HCEC 1CT (cell line): ENCODE data around the gene THADA.

Experiments used
- DNase-seq: peaks from one replicate; pipeline ENCODE4 v3.0.0-alpha.2; 2017

Gene THADA

DNA sequence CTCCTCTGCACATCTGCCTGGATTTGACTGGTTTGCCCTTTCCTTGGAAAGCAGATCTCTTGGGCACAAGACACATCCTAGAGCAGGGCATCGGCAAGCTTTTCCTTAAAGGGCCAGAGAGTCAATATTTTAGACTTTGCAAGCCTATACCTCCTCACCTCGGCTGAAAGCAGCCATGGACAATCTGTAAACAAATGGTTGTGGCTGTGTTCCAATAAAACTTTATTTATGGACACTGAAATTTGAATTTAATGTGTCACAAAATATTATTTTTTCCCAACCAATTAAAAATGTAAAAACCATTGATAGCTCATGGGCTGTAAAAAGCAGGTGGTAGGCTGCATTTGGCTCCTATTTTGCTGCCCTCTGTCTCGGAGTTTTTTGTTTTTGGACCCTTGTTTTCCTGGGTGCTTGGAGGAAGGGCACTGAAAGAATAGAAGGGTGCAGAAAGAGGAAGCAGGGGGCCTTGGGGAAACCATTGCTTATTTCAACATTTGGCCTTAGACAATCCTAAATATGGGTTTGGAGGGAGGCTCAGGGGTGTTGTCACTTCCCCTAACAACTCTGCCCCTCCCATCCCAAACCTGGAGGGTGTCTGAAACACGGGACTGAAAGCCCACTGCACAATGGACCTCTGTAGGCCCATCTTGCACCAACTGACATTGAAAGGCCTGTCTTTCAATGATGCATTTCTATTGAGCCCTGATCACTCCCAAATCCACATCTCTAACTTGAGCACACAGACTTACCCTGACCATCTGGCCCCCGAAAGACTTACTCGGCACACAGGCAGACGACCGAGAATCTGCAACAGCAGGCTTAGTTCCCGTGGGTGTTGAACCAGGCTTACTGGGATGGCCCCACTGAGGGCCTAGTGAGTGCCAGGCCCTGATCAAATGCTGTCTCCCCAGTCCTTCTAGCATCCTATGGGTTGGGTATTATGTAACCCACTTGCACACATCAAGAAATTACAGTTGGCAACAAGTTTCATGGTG lies 362.3 kb downstream of the THADA start:
- DNase-seq = no peak

DNA sequence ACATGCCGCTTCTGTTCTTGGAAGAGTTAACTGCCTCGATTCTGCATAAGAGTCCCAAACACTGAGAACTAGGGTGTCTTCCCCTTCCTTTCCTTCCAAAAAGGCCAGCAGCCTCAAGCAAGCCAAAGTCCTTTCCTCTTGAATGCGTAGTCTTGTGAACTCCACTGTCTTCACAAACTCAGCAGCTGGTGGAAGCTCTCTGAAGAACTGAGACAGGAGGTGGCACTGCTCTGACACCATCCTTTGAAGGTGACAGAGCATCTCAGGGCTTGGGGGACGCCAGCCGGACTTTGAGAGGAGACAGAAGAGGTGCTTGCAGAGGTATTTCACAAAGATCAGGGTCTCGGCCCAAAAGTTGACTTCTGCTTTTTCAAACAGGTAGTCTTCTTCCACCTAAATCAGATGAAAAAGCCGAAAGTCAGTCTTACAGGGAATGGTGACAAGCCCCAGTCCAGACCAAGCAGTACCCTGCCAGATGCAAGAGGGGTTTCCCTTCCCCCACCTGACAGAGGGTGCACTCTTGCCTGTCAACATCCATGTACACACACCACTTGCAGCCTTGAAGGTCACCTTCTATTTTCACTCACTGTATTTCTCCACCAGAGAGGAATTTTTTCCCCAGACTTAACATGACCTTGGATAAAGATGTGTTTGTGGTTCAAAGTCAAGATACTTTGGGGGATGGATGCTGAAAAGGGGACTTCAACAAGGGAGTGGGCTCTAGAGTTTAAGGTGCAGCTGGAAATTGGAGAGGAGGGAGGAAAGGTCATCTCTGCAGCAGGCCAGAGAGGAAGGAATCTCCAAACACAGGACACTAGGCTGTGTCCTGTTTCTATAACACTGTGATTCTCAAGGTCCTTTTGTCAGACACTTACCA lies 364.6 kb downstream of the THADA start:
- DNase-seq = no peak

GRCh38 chr2:43230351-43230885 lies 365.4 kb downstream of the THADA start:
- no peak for DNase-seq

GRCh38 chr2:43228756-43229659 lies 366.8 kb downstream of the THADA start:
- DNase-seq = peak; percentile 1

DNA sequence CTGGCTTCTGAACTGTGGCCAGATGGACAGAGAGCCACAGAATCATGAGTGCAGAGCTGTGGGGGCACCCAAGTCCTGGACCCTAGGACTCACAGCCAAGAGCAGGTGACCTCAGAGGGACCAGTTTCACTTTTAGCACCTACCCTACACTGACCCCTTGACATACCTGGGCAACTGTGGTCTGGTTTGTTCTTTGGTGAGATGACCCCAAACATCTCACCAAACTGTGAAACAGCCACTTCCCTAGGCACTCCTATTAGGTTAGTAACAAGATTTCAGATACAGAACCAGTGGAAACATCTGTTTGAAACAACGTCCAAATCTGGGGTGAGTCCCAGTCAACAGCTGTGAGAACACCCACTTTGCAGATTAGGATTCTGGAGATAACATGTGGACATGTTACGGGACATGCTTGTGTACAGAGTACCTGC lies 367.5 kb downstream of the THADA start:
- peak; percentile 11 for DNase-seq

GRCh38 chr2:43227830-43228281 lies 368.0 kb downstream of the THADA start:
- no peak for DNase-seq

GRCh38 chr2:43226955-43227829 lies 368.6 kb downstream of the THADA start:
- DNase-seq = peak; percentile 78

GRCh38 chr2:43226558-43226954 lies 369.3 kb downstream of the THADA start, which contains the start of gene ZFP36L2:
ZFP36L2 (minus strand) TSS chr2:43226606; CDS start chr2:43226315, 291 bp downstream.
- peak; percentile 96 for DNase-seq

GRCh38 chr2:43225788-43226557 lies 369.9 kb downstream of the THADA start:
- peak; percentile 68 for DNase-seq

GRCh38 chr2:43225093-43225787 lies 370.6 kb downstream of the THADA start:
- peak; percentile 67 for DNase-seq

DNA sequence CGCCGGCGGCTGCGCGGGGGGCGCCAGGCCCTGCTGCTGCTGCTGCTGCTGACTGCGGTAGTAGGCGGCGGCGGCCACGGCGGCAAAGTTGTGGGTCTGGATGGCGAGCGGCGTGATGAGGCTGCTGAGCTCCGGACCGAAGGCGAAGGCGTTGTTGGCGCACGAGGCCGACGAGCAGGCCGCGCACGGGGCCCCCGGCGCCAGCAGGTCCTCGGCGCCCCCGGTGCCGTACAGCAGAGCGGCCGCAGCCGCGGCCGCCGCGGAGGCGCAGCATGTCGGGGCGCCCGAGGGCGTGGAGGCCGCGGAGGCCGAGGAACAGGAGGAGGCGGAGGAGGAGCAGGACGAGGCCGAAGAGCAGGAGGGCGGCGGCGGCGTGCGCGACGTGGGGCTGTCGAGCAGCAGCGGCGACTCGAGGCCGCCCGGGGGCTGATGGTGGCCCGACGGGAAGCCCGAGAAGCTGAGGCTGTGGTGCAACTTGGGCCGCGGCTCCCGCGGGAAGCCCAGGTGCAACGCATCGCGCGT lies 371.2 kb downstream of the THADA start:
- peak; percentile 47 for DNase-seq

DNA sequence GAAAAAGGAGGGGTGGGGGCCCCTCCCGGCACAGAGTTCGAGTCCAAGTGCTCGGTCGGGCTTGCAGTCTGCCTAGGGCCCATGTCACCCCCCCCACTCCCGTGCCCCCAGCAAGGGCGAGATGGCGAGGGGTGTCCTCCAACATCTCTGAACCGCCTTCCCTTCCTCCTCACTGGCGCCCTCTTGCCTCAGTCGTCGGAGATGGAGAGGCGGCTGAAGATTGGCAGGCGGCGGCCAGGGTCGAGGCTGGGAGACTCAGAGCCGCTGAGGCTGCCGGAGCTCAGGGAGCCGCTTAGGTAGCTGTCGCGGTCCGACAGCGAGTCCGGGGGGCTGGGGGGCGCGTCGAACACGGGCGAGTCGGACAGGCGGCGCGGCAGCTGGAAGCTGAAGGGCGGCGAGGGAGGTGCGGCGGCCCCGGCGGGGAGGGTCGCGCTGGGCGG lies 371.7 kb downstream of the THADA start:
- peak; percentile 82 for DNase-seq

DNA sequence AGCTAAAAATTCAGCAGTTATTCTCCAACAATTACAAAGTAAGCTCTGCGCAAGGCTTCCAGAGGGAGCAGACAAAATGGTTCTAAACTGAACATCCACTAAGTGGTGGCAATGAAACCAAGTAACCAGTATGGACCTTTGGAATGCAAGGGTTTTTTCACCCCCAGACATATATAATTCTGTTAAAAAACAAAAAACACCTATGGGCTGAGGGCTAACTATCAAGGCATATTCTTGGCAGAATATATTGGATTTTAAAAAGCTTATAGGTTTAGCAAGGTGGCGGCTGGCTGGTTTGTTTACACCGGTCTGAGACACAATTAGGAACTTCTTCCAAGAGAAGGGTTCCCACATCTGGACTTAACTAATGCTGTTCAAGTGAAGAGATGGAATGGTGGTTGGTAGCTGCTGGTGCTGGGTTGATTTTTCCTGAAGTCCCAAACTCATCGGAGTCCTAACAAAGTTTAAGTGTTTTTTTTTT lies 372.3 kb downstream of the THADA start:
- DNase-seq = peak; percentile 61

- peak; percentile 26 for DNase-seq
Observed at GRCh38 chr2:43222475-43223309, 373.1 kb downstream of the THADA start.

- peak; percentile 93 for DNase-seq
Observed at GRCh38 chr2:43221763-43222474, 373.9 kb downstream of the THADA start.

DNA sequence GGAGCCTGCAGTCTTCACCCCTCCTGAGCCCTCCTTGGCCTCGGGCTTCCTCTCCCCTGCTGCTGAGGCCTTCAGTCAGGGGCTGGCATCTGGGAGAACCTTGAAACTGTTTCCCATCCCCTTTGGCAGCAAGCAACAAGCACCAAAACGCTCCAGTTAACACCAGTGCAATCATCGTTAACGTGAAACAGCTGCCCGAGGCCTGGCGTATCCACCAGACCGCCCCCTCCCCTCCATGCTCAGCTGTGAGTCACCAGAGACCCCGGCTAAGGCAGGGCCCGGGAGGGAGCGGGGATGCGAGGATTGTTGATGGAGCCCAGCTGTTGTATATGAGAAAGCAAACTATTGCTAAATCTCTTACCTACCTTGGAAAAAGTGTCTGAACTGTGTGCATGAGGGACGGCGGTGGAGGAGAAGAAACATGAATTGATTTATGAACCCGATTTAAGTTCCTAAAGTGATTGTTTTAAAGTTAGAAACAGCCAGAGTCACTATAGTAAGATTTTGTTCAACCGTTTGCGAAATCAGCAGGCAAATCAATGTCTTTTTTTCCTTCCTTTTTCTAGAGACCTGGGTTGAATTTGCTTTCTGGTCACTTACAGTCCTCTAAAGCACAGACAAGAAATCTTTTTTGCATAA lies 374.6 kb downstream of the THADA start:
- DNase-seq = peak; percentile 81

DNA sequence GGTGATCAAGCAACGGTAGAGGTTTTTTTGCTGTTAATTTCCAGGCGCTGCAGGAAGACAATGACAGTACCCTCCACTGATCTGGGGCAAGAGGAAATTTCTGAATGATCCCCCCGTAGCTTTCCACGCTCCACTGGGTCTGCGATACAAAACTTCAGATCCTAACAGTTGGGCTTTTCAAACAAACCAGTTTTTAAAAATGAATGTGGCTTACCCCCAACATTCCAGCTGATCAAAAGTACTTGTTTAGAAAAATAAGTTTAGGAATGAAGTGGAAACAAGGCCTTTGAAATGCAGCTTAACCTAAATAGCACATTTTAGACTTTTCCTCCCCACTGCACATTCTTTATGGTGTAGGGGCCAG lies 375.1 kb downstream of the THADA start:
- DNase-seq = no peak
